GM21447 (cell line): ENCODE results near the gene APOE.
"Not testable (repeated sequence)": the region's sequence is repeated elsewhere in the genome, so short reads cannot be mapped to it uniquely, and the experiment has no call there.

Experiments
- ATAC-seq: cut with Tn5 transposase; IDR thresholded peaks from one replicate; pipeline ENCODE4 v1.9.1; 2021; ENCODE audit not compliant: unreplicated experiment

Gene APOE

GRCh38 chr19:44905437-44906160 is at the start of gene APOE:
Gene APOE (plus strand): TSS chr19:44905796. CDS start chr19:44906625, 829 bp downstream.
- no peak for ATAC-seq

- no peak for ATAC-seq
These were observed 49.0 kb upstream of the APOE start for GRCh38 chr19:44856421-44857083.

- no peak for ATAC-seq
These were observed 47.8 kb upstream of the APOE start for GRCh38 chr19:44857837-44858236.

- not testable (repeated sequence) for ATAC-seq
These were observed 44.0 kb upstream of the APOE start for GRCh38 chr19:44861576-44861975.

GRCh38 chr19:44863990-44864389 is 41.6 kb upstream of the APOE start:
- ATAC-seq, result no peak

- no peak for ATAC-seq
These were observed 40.3 kb upstream of the APOE start for GRCh38 chr19:44865196-44865767.

- no peak for ATAC-seq
These were observed 38.9 kb upstream of the APOE start for GRCh38 chr19:44866664-44867063.

GRCh38 chr19:44867578-44867977 is 38.0 kb upstream of the APOE start:
- no peak for ATAC-seq

GRCh38 chr19:44869733-44870470 is 35.7 kb upstream of the APOE start:
- ATAC-seq, result no peak

- ATAC-seq, result no peak
These were observed 33.8 kb upstream of the APOE start for GRCh38 chr19:44871809-44872208.

- no peak for ATAC-seq
These were observed 32.9 kb upstream of the APOE start for GRCh38 chr19:44872661-44873060.

- ATAC-seq, result no peak
These were observed 31.3 kb upstream of the APOE start for GRCh38 chr19:44874317-44874716.

GRCh38 chr19:44875666-44876451 is 29.7 kb upstream of the APOE start:
- no peak for ATAC-seq

- no peak for ATAC-seq
These were observed 28.6 kb upstream of the APOE start for GRCh38 chr19:44876930-44877535.

- ATAC-seq, result no peak
These were observed 27.3 kb upstream of the APOE start for GRCh38 chr19:44878120-44878865.

GRCh38 chr19:44879309-44880065 is 26.1 kb upstream of the APOE start:
- no peak for ATAC-seq

- ATAC-seq, result no peak
These were observed 23.5 kb upstream of the APOE start for GRCh38 chr19:44882063-44882462.

GRCh38 chr19:44882619-44883397 is 22.8 kb upstream of the APOE start:
- ATAC-seq, result not testable (repeated sequence)
